Stimulated activated CD4-positive, alpha-beta T cell treated with anti-CD3 and anti-CD28 coated beads, TNF-alpha, amount 100 ng/mL, for 1 hour (primary cell): ENCODE data around the gene NR2F1.

ENCODE experiments used
- DNase-seq, 3 donors: peaks; one replicate each; pipeline ENCODE4 v3.0.0-alpha.2; 2020; ENCODE audit warnings: low read depth in 3 of 3, low spot score in 1 of 3

The NR2F1 gene

DNA sequence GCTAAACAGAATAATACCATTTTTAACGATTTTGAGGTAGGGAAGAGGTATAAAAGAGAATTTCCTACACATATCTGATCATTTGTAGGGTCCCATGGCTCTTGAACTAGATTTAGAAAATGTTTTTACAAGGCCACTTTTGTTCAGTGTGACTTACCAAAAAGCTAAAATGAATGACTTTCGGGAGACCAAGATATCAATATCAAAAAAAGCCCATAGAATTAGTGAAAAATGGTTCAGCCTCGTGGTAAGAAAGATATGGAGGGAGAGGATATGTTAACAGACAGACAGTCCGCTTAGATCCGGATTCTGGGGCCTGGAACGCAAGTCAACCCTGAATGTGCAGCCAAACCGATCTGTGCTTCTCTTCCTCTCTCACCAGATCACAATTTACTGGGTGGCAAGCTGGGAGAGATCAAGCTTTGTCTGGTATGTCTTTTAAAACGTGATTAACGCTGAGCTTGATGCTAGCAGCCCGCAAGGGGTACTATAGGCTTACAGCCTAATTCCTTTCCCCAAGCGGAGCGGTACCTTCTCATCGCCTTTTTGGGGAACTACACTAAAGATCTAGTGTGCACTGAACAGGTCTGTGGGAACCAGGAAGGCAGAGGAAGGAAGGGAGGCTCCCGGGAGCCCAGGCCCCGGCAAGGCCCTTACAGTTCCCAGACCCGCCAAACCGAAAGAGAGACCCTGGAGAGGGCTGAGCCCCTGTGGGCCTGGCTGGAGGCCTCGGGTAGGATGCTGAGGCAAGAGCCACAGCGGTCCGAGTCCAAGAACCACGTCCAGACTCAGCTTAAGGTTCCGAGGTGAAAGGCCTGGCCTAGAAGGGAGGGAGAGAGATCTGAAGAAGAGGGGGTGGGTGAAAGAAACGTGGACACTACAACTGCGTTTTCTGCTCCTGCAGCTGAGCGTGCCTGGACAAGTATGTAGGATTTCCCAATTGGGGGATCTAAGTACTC lies 4.9 kb upstream of the NR2F1 start:
- DNase-seq = no peak

DNA sequence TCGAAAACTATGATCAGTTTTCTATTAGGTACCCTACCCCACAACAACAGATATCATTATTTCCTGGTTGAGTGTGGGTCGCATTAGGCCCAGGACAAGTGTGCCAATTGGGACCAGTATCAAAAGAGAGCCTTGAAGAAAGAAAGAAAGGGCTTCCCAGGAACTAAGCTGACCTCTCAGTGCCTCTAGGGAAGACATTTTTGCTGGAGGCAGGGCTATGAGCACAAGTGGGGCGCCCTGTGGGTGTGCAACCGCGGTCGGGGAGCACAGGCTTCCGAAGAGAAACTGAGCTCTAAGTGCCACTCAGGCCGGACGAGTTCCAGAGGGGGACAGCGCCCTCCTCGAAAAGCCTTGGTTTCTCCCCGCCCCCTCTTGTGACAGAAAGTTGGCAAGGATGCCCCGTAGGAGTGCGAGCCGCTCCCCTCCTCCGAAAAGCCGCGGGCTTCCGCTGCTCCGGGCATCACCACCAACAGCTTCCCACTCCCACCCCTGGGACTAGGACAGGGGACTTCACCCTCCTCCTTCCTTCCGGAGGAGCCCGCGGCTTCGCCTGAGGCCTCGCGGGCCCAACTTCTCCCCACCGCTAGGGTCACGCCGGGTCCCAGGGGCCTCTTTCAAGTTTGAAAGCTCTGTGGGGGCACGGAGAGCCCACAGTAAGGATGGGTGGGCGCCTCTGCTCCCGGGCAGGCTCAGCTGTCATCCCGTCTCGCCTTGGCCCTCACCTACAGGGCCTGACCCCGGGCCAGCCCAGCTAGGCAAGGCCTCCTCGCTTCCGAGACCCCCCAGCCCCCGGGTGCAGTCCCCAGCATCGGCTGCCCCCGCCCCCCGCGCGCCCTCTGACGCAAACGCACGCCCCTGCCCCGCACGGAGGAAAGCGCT lies 4.0 kb upstream of the NR2F1 start:
- no peak for DNase-seq

GRCh38 chr5:93579692-93580062 lies 3.3 kb upstream of the NR2F1 start:
- DNase-seq = no peak

DNA sequence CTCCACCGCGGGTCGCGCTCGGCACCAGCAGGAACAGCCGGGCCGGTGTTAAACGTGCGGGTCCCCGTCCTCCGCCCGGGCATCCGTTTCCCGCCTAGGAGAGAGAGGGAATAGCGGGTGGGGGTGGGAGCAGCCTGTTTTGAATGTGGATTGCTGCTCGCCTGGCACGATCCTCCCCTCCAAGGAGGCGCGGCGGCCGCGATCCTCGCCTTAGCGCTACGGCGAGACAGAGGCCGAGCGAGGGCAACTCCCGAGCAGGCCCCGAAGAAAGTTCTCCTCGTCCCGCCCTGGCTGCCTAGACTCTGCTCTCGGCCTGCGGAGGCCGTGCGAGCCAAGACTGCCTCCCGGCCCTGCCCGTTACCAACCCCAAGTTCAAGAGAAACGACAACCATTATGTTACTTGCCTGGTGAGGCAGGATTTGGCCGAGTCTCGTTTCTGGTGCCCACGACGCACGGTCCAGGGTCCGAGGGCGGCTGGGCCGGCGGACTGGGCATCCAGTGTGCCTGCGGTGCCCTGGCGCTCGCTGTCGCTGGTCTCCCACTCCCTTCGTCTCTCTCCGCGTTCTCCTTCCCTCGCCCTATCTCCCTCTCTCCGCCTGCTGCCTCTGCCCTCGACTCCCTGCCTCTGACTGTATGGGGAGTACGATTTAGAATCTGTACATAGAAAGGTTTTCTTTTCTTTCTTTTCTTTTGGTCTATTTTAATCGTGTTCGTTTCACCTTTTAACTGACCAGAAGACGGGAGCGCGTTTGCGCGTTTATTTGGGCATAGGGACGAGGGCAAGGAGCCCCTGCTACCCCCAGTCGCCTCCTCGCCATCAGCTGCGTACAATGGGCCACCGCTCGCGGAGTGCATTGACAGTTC lies 2.7 kb upstream of the NR2F1 start:
- no peak for DNase-seq

DNA sequence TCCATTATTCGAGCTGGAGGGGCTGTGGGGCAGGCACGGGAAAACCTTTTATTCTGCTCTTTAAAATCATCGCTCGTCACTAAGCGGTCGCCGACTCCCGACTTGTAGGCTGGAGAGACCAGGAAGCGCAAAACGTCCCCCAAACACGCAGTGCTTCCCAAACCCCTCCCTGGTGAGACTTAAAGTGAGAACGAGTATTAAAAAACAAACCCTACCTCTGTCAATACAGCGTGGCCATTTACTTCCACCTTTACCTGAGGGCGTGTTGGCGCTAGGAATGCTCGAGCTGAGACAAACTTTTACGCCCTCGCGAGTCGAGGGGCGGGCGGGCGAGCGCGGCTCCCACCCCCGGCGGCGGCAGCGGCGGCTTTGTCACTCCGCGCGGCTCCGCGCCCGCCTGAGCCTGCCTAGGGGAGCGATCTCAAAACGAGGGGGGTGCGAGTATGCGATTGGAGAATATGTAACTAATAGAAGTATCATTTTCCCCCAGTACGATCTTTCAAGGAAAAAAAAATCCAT lies 2.0 kb upstream of the NR2F1 start, which contains the start of gene NR2F1-AS1:
Gene NR2F1-AS1, minus strand, starts transcription at position 293 of the 519 bp plus-strand sequence.
- no peak for DNase-seq

DNA sequence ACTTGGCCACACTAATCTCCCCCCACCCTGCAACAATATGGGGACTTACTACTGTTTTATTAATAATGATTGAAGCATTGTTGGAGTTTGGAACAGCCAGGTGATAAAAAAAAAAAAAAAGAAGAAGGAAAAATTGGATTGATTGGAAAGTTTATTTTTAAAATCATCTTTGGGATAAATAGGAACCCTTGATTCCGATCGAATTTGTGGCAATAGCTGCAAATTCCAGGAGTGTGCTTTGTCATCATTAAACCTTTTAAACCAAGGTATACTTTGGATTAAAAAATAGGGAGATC lies 907 bp upstream of the NR2F1 start:
- DNase-seq = no peak

GRCh38 chr5:93583439-93583767 lies 381 bp downstream of the NR2F1 start:
- DNase-seq = no peak

- DNase-seq = no peak
These were observed 960 bp downstream of the NR2F1 start for GRCh38 chr5:93583768-93584595.

DNA sequence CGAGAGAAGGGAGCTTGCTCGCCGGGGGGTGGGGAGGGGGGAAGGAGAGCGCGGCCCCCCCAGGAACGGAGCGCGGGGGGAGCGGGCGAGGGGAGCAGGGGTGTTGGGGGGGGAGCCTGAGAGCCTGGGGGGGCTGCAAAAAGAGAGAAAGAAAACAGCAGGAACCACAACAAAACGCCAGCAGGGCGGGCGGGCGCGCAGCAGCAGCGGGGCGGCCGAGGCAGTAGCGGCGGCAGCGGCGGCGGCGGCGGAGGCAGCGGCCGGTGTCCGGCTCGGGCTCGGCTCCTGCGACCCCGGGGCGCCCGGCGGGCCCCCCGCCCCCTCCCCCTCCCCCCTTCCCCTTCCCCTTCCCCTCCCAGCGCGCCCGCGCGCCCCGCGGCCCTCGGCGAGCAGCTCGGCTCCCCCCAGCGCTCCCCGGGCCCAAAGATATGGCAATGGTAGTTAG lies 1.6 kb downstream of the NR2F1 start:
- DNase-seq = no peak

DNA sequence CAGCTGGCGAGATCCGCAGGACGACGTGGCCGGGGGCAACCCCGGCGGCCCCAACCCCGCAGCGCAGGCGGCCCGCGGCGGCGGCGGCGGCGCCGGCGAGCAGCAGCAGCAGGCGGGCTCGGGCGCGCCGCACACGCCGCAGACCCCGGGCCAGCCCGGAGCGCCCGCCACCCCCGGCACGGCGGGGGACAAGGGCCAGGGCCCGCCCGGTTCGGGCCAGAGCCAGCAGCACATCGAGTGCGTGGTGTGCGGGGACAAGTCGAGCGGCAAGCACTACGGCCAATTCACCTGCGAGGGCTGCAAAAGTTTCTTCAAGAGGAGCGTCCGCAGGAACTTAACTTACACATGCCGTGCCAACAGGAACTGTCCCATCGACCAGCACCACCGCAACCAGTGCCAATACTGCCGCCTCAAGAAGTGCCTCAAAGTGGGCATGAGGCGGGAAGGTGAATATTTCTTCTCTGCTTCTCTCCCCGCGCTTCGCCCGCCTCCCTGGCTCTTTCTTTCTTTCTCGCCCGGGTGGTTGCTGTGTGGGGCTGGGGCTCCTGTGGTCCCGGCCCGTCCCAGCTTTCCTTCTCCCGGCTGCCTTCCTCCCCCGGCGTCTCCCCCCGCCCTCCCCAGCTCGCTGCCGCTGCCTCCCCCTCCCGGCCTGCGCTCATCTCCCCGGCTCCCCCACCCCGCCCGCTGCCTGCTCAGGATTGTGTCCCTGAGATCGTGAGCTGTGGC lies 2.2 kb downstream of the NR2F1 start:
- no peak for DNase-seq

GRCh38 chr5:93585767-93586385 lies 2.9 kb downstream of the NR2F1 start:
- no peak for DNase-seq

DNA sequence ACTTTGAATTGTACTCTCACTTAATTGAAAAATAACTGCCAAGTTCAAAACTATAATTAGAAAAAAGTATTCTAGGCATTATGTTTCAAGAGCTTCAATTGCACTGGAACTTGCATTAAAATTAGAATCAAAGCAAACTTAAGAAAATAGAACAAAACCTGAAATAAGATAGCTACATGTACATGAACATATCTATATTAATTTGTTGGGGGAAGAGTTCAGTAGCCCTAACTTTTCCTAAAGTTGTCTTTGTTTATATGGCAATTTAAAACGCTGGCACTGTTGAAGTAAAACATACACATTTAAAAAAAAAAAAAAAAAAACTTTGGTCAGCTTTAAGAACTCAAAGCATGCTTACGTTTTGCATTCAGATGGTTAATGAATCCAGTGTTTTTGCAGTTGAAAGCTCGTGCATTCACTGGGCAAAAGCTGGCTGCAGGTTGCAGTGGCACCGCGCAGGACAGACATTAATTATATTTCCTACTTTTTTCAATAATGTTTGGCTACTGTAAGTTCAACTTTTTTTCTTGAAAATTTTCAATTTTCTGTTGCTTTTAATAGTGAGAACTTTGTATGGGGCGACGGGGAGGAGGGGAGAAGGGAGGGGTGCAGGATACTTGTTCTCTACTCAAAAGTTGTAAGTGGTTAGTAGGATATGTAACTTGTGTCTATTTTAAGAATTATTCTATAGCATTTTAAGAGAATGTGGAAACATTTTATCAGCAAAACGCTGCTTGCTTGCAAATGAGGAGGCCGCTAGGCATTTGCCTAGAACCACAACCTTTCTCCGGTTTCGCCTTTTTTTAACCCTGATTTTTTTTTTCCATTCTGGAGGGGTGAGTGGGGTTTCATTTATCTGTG lies 3.9 kb downstream of the NR2F1 start:
- DNase-seq = no peak

- DNase-seq = no peak
These were observed 4.8 kb downstream of the NR2F1 start for GRCh38 chr5:93587597-93588351.

DNA sequence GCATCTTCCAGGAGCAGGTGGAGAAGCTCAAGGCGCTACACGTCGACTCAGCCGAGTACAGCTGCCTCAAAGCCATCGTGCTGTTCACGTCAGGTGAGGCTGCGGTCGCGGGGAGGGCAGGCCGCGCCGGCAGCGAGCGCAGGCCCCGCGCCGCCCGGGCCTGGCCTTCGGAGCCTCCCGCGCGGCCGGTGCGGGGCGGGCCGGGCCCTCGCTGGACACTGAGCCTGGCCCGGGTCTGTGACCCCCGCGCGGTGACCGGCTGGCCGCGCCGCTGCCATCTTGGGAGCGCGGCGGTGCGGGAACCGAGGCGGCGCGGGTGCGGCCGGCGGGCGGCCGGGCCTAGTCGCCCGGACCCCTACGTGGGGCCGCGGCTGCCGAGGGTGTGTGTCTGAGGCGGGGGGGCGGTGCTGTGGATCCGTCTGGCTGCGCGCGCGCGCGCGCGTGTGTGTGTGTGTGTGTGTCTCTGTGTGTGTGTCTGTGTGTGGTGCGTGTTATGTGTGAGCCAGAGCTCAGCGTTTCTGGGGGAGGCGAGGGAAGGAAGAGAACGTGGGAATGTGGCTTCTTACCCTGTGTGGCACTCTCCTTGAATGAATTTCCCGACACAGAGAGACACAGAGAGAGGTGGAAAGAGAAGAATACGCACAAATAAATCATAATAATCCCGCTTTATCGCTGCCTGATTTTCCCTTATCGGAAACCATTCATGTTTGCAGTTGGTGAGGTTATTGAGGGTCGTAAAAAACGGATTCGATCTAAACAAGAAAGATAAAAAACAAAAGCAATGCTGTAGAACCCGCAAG lies 5.5 kb downstream of the NR2F1 start:
- DNase-seq = no peak

DNA sequence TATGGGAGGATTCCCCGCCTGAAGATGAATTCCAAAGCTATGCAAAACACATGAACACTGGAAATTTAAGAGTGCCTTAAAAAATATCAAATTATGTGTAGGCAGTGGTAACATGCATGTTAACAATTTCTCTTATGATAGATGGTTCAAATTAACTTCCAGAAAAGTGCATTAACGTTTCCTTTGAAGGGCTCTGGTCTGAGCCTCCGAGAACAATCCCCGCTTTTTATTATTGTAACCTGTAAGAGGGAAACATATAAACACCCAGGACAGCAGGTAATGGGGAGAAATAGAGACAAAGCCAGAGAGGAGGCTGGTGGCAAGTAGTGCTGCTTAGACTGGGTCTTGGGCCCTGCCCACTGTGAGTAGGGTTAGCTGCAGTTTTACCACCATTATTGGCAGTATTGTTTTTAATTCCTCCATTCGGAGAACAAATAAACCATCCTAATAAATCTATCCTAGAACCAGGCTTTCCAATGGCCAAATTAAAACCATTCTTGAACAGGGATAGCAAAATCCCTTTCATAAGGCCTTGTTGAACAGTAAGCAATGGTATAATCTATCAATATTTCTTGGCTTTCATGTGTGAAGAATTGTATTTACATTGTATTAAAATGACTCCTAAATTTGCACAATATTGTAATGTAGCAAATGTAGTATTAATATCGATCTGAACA lies 6.3 kb downstream of the NR2F1 start:
- DNase-seq = no peak

GRCh38 chr5:93589829-93590215 lies 6.8 kb downstream of the NR2F1 start:
- no peak for DNase-seq
